Osteoblast (primary cell): ENCODE measurements around the gene ILF3. TPM values are rescaled to one million over a fixed set of nuclear protein-coding genes. Genes with fewer than 3 reads are reported as not detected.

Source experiments
- DNase-seq: peaks from one replicate; pipeline ENCODE4 v3.0.0; 2011; ENCODE audit warnings: low spot score, mixed read lengths; ENCODE audit not compliant: insufficient read length; ENCODE audit errors: missing footprints
- H2AFZ ChIP-seq: 2 replicates; pipeline ENCODE4 v1.6.0; 2011; ENCODE audit warnings: mild to moderate bottlenecking, low read length
- H3K27ac ChIP-seq: 2 replicates; pipeline ENCODE4 v1.5.1; 2011; ENCODE audit warnings: mild to moderate bottlenecking, low read depth, low read length, moderate library complexity
- H3K27me3 ChIP-seq: 2 replicates; pipeline ENCODE4 v1.6.0; 2012; ENCODE audit warnings: mild to moderate bottlenecking, control low read depth, inconsistent platforms, low read length, moderate library complexity; ENCODE audit not compliant: insufficient read depth
- H3K36me3 ChIP-seq: 2 replicates; pipeline ENCODE4 v1.5.1; 2011; ENCODE audit warnings: mild to moderate bottlenecking, low read length, control low read depth, moderate library complexity; ENCODE audit not compliant: insufficient read depth
- H3K4me1 ChIP-seq: 2 replicates; pipeline ENCODE4 v1.5.1; 2011; ENCODE audit warnings: mild to moderate bottlenecking, low read length, control low read depth, moderate library complexity; ENCODE audit not compliant: insufficient read depth
- H3K4me2 ChIP-seq: 2 replicates; pipeline ENCODE4 v1.6.0; 2011; ENCODE audit warnings: mild to moderate bottlenecking, low read length; ENCODE audit not compliant: insufficient read depth
- H3K4me3 ChIP-seq: fragments of 200-600 bp; sonication (generic); 3 replicates; pipeline ENCODE4 v1.5.1; 2012; ENCODE audit warnings: mild to moderate bottlenecking, low read length, inconsistent platforms; ENCODE audit not compliant: insufficient read depth
- H3K79me2 ChIP-seq: 2 replicates; pipeline ENCODE4 v1.6.0; 2012; ENCODE audit warnings: mild to moderate bottlenecking, low read length, control low read depth, inconsistent platforms; ENCODE audit not compliant: insufficient read depth
- H3K9me3 ChIP-seq: 2 replicates; pipeline ENCODE4 v1.5.1; 2011; ENCODE audit warnings: low read depth, low read length, control low read depth
- H4K20me1 ChIP-seq: 2 replicates; pipeline ENCODE4 v1.6.0; 2012; ENCODE audit warnings: mild to moderate bottlenecking, low read length, control low read depth; ENCODE audit not compliant: insufficient read depth
- total RNA-seq: library from RNA; depleted of rRNA; stranded (reverse); fragments of >200 nt; gene quantifications from 2 replicates; pipeline ENCODE4 v1.2.3, GENCODE V29; 2012
- TF ChIP-seq, protein P1 (sequence below): IDR thresholded peaks from 2 replicates; pipeline ENCODE4 v1.5.1; 2011; ENCODE audit warnings: mild to moderate bottlenecking, low read depth, low read length, moderate library complexity; ENCODE audit errors: extremely low read depth

Gene ILF3
- total RNA-seq, 1 donor, result 107 TPM

DNA sequence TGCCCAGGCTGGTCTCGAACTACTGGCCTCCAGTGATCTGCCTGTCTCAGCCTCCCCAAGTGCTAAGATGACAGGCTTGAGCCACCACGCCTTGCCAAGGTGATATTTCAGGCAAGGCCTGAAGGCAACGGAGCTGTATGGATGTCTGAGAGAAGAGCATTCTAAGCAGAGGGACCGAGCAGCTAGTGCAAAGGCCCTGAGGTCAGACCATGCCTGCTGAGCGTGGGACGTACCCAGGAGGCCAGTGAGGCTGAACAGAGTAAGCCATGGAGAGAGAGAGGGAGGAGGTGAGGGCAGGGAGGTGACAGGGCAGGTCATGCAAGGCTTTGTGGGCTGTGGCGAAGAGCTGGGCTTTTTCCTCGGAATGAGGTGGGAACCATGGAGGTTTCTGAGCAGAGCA lies 32.2 kb upstream of the ILF3 start:
- H3K79me2 ChIP-seq, result peaks cover 12% of the 10 kb centered on the region

DNA sequence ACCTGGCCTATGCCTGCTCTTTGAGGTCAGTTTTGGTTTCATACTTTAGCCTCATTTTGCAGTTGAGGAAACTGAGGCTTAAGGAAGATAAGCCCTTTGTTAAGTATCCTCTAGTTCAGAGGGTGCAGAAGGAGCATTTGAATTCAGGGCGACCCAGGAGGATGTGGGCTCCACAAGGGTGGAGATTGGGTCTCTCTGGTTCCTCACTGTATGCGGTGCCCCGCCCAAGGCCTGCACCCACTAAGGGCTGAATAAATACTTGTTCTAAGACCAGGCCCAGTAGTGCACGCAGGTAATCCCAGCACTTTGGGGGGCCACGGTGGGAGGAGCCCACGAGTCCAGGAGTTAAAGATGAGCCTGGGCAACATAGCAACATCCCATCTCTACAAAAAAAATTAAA lies 29.6 kb upstream of the ILF3 start:
- H3K4me1 ChIP-seq, result peaks cover 17% of the 10 kb centered on the region
- no peaks in the 10 kb centered on the region for H3K27me3 ChIP-seq
- peak overlapping the region; percentile 60 for H3K27ac ChIP-seq
- H3K9me3 ChIP-seq, result no peaks in the 10 kb centered on the region
- H3K36me3 ChIP-seq, result peaks cover 7% of the 10 kb centered on the region
- H2AFZ ChIP-seq, result no peak overlapping the region
- H3K4me3 ChIP-seq, result peak overlapping the region; percentile 77
- peak overlapping the region; percentile 88 for H3K4me2 ChIP-seq
- H4K20me1 ChIP-seq, result no peaks in the 10 kb centered on the region
- H3K79me2 ChIP-seq, result peaks cover 12% of the 10 kb centered on the region
- TF ChIP-seq, protein P1, sequence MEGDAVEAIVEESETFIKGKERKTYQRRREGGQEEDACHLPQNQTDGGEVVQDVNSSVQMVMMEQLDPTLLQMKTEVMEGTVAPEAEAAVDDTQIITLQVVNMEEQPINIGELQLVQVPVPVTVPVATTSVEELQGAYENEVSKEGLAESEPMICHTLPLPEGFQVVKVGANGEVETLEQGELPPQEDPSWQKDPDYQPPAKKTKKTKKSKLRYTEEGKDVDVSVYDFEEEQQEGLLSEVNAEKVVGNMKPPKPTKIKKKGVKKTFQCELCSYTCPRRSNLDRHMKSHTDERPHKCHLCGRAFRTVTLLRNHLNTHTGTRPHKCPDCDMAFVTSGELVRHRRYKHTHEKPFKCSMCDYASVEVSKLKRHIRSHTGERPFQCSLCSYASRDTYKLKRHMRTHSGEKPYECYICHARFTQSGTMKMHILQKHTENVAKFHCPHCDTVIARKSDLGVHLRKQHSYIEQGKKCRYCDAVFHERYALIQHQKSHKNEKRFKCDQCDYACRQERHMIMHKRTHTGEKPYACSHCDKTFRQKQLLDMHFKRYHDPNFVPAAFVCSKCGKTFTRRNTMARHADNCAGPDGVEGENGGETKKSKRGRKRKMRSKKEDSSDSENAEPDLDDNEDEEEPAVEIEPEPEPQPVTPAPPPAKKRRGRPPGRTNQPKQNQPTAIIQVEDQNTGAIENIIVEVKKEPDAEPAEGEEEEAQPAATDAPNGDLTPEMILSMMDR, result no peak
- DNase-seq, result peak; percentile 9

More for the DNA sequence above, 32.2 kb upstream of the ILF3 start:
- H3K27me3 ChIP-seq, result no peaks in the 10 kb centered on the region
- TF ChIP-seq, protein P1, result no peak
- peaks cover 25% of the 10 kb centered on the region for H3K4me1 ChIP-seq
- H3K4me2 ChIP-seq, result no peak overlapping the region
- H3K36me3 ChIP-seq, result no peaks in the 10 kb centered on the region
- no peak overlapping the region for H3K27ac ChIP-seq
- no peaks in the 10 kb centered on the region for H3K9me3 ChIP-seq
- no peak overlapping the region for H3K4me3 ChIP-seq
- H2AFZ ChIP-seq, result no peak overlapping the region
- DNase-seq, result peak; percentile 48
- no peaks in the 10 kb centered on the region for H4K20me1 ChIP-seq

DNA sequence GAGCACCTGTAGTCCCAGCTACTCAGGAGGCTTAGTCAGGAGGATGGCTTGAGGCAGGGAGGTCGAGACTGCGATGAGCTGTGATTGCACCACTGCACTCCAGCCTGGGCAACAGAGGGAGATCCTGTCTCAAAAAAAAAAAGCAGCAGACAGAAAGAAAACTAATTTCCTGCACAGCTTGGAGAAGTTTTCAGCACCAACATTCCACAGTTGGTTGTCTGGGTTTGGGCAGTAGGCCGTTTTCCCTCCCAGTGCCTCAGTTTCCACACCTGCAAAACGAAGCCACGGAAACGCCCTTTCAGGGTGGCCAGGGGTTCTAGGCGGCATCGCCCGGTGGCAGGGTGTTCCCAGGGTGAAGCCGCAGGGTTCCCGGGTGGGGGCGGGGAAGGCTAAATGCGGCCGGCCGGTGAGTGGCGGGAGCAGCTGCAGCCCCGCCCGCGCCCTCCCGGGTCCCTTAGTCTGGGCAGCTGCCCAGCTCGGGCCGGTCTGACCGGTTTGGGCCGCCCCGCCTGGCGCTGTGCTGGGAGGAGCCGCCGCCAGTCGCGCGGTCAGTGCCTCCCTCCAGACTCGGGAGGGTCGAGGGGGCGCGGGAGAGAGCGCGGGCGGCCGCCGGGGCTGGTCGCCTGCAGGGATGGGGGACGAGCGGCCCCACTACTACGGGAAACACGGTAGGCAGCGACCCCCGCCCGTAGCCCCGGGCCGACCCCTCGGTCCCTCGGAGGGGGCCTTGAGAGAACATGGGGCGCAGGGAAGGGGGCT lies 29.0 kb upstream of the ILF3 start, which contains the start of gene SLC44A2:
Gene SLC44A2 (plus strand): TSS at position 551 of the 759 bp plus-strand sequence. CDS start 81 bp downstream, at position 632.
- DNase-seq, result peak; percentile 98
- peak within 1 kb of the TSS; percentile 60 for H3K27ac ChIP-seq
- TF ChIP-seq, protein P1, result no peak

DNA sequence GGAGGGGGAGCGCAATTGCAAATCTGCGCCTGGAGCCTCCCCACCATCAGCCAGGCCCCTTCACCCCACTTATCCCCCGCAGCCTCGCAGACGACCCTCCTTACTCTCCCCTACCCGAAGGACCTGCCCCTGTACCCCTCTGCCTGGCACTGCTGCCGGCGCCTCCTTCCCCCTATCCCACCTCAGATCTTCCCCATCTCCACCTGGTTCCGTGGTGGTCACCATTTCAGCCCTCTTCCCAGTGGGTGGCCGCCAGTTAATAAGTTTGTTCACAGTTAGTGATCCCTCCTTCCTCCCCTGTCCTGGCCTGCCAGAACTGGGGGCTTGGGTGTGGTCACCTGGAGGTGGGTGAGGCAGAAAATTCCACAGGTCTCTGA lies 28.4 kb upstream of the ILF3 start:
- peak overlapping the region; percentile 41 for H2AFZ ChIP-seq

More for the DNA sequence above, 29.0 kb upstream of the ILF3 start, which contains the start of gene SLC44A2:
- H3K4me3 ChIP-seq, result peak within 1 kb of the TSS; percentile 77
- H3K4me2 ChIP-seq, result peak within 1 kb of the TSS; percentile 88
- peaks cover 10% of the 10 kb centered on the region for H3K36me3 ChIP-seq
- H4K20me1 ChIP-seq, result no peaks in the 10 kb centered on the region
- H2AFZ ChIP-seq, result peak within 1 kb of the TSS; percentile 70
- peaks cover 12% of the 10 kb centered on the region for H3K79me2 ChIP-seq
- no peaks in the 10 kb centered on the region for H3K27me3 ChIP-seq
- no peaks in the 10 kb centered on the region for H3K9me3 ChIP-seq
- H3K4me1 ChIP-seq, result peaks cover 17% of the 10 kb centered on the region

More for the DNA sequence above, 28.4 kb upstream of the ILF3 start:
- DNase-seq, result no peak
- H4K20me1 ChIP-seq, result no peaks in the 10 kb centered on the region
- no peaks in the 10 kb centered on the region for H3K9me3 ChIP-seq
- H3K4me2 ChIP-seq, result peak overlapping the region; percentile 88
- peaks cover 12% of the 10 kb centered on the region for H3K79me2 ChIP-seq
- no peaks in the 10 kb centered on the region for H3K27me3 ChIP-seq
- peaks cover 12% of the 10 kb centered on the region for H3K36me3 ChIP-seq
- peak overlapping the region; percentile 60 for H3K27ac ChIP-seq
- peak overlapping the region; percentile 77 for H3K4me3 ChIP-seq
- peaks cover 17% of the 10 kb centered on the region for H3K4me1 ChIP-seq
- TF ChIP-seq, protein P1, result no peak
